Measurements from ENCODE around the gene ZNRF1. TPM values are rescaled to one million over a fixed set of nuclear protein-coding genes. Genes with fewer than 3 reads are reported as not detected.

ZNRF1 gene
- total RNA-seq, 4 donors from 2014 or later: 12.8 to 24.1 (median 19.0) TPM

GRCh38 chr16:75074920-75075687 lies 76.3 kb downstream of the ZNRF1 start:
- H3K9me3 ChIP-seq: no peaks in the 10 kb centered on the region
- no peak overlapping the region for H3K4me3 ChIP-seq
- ATAC-seq: peak; percentile 44
- no peaks in the 10 kb centered on the region for H3K36me3 ChIP-seq
- WGBS, 2 donors (ENCODE audit: low coverage in 1 of 2): 72 to 81% methylated on average over 2 to 5 of the region's 12 CpGs
- no peak overlapping the region for H3K27ac ChIP-seq
- no peak for TF ChIP-seq CTCF (IDR thresholded peaks at IDR 0.05)
- TF ChIP-seq POLR2A (IDR thresholded peaks at IDR 0.05): no peak
- no peak for TF ChIP-seq POLR2AphosphoS5 (IDR thresholded peaks at IDR 0.05)
- no peak for TF ChIP-seq EP300 (IDR thresholded peaks at IDR 0.05)
- peaks cover 0 to 25% (median 0%) of the 10 kb centered on the region in 3 donors for H3K4me1 ChIP-seq
- no peaks in the 10 kb centered on the region for H3K27me3 ChIP-seq

- WGBS, 2 donors (ENCODE audit: low coverage in 1 of 2): 78 to 90% methylated on average over 2 to 3 of the region's 3 CpGs
- Histone ChIP-seq H3K27me3 (no peaks in the 10 kb centered on the region), H3K9me3 (no peaks in the 10 kb centered on the region)
These were observed 77.0 kb downstream of the ZNRF1 start for GRCh38 chr16:75075688-75076268.

GRCh38 chr16:75078886-75079285 lies 80.1 kb downstream of the ZNRF1 start:
- Histone ChIP-seq H3K27ac (no peak overlapping the region), H3K36me3 (no peaks in the 10 kb centered on the region), H3K27me3 (no peaks in the 10 kb centered on the region), H3K4me1 (peaks cover 0 to 33% (median 0%) of the 10 kb centered on the region in 3 donors), H3K9me3 (no peaks in the 10 kb centered on the region), H3K4me3 (no peak overlapping the region)
- TF ChIP-seq CTCF (IDR thresholded peaks at IDR 0.05): no peak
- no peak for TF ChIP-seq POLR2A (IDR thresholded peaks at IDR 0.05)
- no peak for TF ChIP-seq POLR2AphosphoS5 (IDR thresholded peaks at IDR 0.05)
- ATAC-seq: no peak
- 76 to 80% methylated on average over 3 to 5 of the region's 8 CpGs for WGBS, 2 donors (ENCODE audit: low coverage in 1 of 2)

More at GRCh38 chr16:75075688-75076268, 77.0 kb downstream of the ZNRF1 start:
- TF ChIP-seq CTCF (IDR thresholded peaks at IDR 0.05) (no peak), POLR2AphosphoS5 (IDR thresholded peaks at IDR 0.05) (no peak), EP300 (IDR thresholded peaks at IDR 0.05) (no peak), POLR2A (IDR thresholded peaks at IDR 0.05) (no peak)
- ATAC-seq: no peak
- Histone ChIP-seq H3K27ac (no peak overlapping the region), H3K4me1 (peaks cover 0 to 25% (median 0%) of the 10 kb centered on the region in 3 donors), H3K36me3 (no peaks in the 10 kb centered on the region), H3K4me3 (no peak overlapping the region)

- no peak overlapping the region for H3K4me3 ChIP-seq
- no peak overlapping the region for H3K27ac ChIP-seq
- no peak for TF ChIP-seq EP300 (IDR thresholded peaks at IDR 0.05)
- no peak for TF ChIP-seq POLR2AphosphoS5 (IDR thresholded peaks at IDR 0.05)
- no peak for TF ChIP-seq CTCF (IDR thresholded peaks at IDR 0.05)
- TF ChIP-seq POLR2A (IDR thresholded peaks at IDR 0.05): no peak
- 77 to 100% methylated on average over 1 to 5 of the region's 7 CpGs for WGBS, 2 donors (ENCODE audit: low coverage in 1 of 2)
- no peaks in the 10 kb centered on the region for H3K36me3 ChIP-seq
- no peaks in the 10 kb centered on the region for H3K9me3 ChIP-seq
- no peaks in the 10 kb centered on the region for H3K27me3 ChIP-seq
- H3K4me1 ChIP-seq: peaks cover 0 to 33% (median 0%) of the 10 kb centered on the region in 3 donors
- ATAC-seq: no peak
These were observed 80.6 kb downstream of the ZNRF1 start for GRCh38 chr16:75079346-75079926.
